K562 (cell line): ENCODE data around the gene POR. TPM values are rescaled to one million over a fixed set of nuclear protein-coding genes. Genes with fewer than 3 reads are reported as not detected.
A peak's percentile ranks its signal among the peaks of the same experiment; 100 is the strongest.

Experiments
- BCOR ChIP-seq: fragments of 450-650 bp; IDR thresholded peaks from 2 replicates; pipeline ENCODE4 v1.6.1; 2016
- CBX8 ChIP-seq: fragments of 200-600 bp; sonication (generic); IDR thresholded peaks from 2 replicates; pipeline ENCODE4 v1.6.1; 2012; ENCODE audit warnings: borderline replicate concordance, mixed run types, low read depth, mild to moderate bottlenecking, moderate library complexity, mixed read lengths, low read length, control low read depth, inconsistent platforms; ENCODE audit not compliant: poor library complexity, severe bottlenecking; ENCODE audit errors: extremely low read depth
- CCNT2 ChIP-seq: IDR thresholded peaks from 2 replicates; pipeline ENCODE4 v1.6.1; 2011; ENCODE audit warnings: borderline replicate concordance, low read depth, mild to moderate bottlenecking, moderate library complexity, mixed read lengths, low read length; ENCODE audit not compliant: insufficient read length; ENCODE audit errors: extremely low read depth
- NFE2 ChIP-seq: IDR thresholded peaks from 2 replicates; pipeline ENCODE4 v1.6.1; 2014; ENCODE audit warnings: antibody characterized with exemption, low read depth
- POLR2G ChIP-seq: fragments of 200-400 bp; formaldehyde crosslinking; IDR thresholded peaks from 2 replicates; pipeline ENCODE4 v1.6.1; 2017; ENCODE audit warnings: low read depth, mild to moderate bottlenecking, antibody characterized with exemption, low read length, moderate library complexity
- PYGO2 ChIP-seq: fragments of 450-650 bp; IDR thresholded peaks from 2 replicates; pipeline ENCODE4 v1.6.1; 2016; ENCODE audit warnings: mild to moderate bottlenecking, missing genetic modification characterization, moderate library complexity, missing compliant biosample characterization
- REST ChIP-seq, 2 experiments: fragments of 450-650 bp; formaldehyde crosslinking in 1 of 2; IDR thresholded peaks; 2 replicates each; pipeline versions ENCODE4 v1.4.0 to v1.6.1; 2014 to 2020; ENCODE audit warnings: mild to moderate bottlenecking in 2 of 2, borderline replicate concordance in 1 of 2, low read depth in 1 of 2
- SMARCB1 ChIP-seq: IDR thresholded peaks from 2 replicates; pipeline ENCODE4 v1.6.1; 2011; ENCODE audit warnings: improper control_type of control experiment, low read depth; ENCODE audit not compliant: insufficient read length
- ZKSCAN8 ChIP-seq: fragments of 200-800 bp; sonication (Bioruptor generic); IDR thresholded peaks from 2 replicates; pipeline ENCODE4 v1.6.1; 2016; ENCODE audit warnings: missing genetic modification characterization, missing compliant biosample characterization
- ZNF277 ChIP-seq: fragments of 250-450 bp; sonication (Bioruptor Pico); IDR thresholded peaks from 2 replicates; pipeline ENCODE4 v1.8.0; 2022; ENCODE audit warnings: inconsistent platforms, mild to moderate bottlenecking, moderate library complexity, borderline replicate concordance
- ZNF699 ChIP-seq: fragments of 250-450 bp; sonication (Bioruptor Pico); IDR thresholded peaks from 2 replicates; pipeline ENCODE4 v1.8.0; 2021; ENCODE audit warnings: mild to moderate bottlenecking, moderate library complexity; ENCODE audit not compliant: insufficient replicate concordance
- polyA plus RNA-seq, 8 experiments: library from polyadenylated mRNA; depleted of rRNA in 4 of 8; stranded (reverse) in 5 of 8; unstranded in 3 of 8; fragments of >200 nt; fragmentation: Nextera tagmentation in 2 of 8; fragmentation: Illumina TruSeq in 1 of 8; extraction: Ambion mirVana in 2 of 8; extraction: Trizol in 1 of 8; gene quantifications; 2 replicates each; pipeline versions ENCODE4 v1.2.1 to v1.2.3, GENCODE V29; 2011 to 2014; ENCODE audit warnings: inconsistent platforms in 1 of 8, missing spikeins in 1 of 8
- total RNA-seq, 7 experiments: library from RNA; depleted of rRNA in 6 of 7; stranded (reverse); fragments of >200 nt in 6 of 7; fragmentation: Illumina TruSeq in 2 of 7; extraction: Trizol in 2 of 7; gene quantifications; 2 replicates each; pipeline versions ENCODE4 v1.2.1 to v1.2.3, GENCODE V29; 2011 to 2021; ENCODE audit warnings: low replicate concordance in 1 of 7

Gene POR
- total and polyA plus RNA-seq, 9 of the 15 experiments (the other 6 are each of a cell fraction or from before 2014, with no cell fraction given), result 4.7 to 142 (median 40.8) TPM

- TF ChIP-seq REST (IDR thresholded peaks at IDR 0.05; ENCODE audit: borderline replicate concordance) (no peak), REST (CRISPR knock-in tag; IDR thresholded peaks at IDR 0.05; ENCODE audit: low read depth) (no peak), CBX8 (no peak), PYGO2 (tag) (no peak), CCNT2 (no peak), ZNF699 (CRISPR knock-in tag) (no peak), POLR2G (0 out of 2 replicates have a peak, but pooled peaks have one; percentile 14), ZKSCAN8 (CRISPR knock-in tag) (peak; percentile 95), ZNF277 (no peak), BCOR (0 out of 2 replicates have a peak, but pooled peaks have one; percentile 9), NFE2 (no peak), SMARCB1 (no peak)
Measured at GRCh38 chr7:75891815-75892411, 23.0 kb upstream of the POR start (continued).
